Anterior cingulate cortex (tissue), 58 donors: ENCODE measurements around the gene TESMIN.
A peak's percentile ranks its signal among the peaks of the same experiment; 100 is the strongest.

Source experiments
- DNase-seq, 58 donors: peaks; one replicate each; lab custom pipeline; 2025; lab: John Stamatoyannopoulos, UW

TESMIN gene

GRCh38 chr11:68715456-68716122, 35.7 kb downstream of the TESMIN start:
- no peak for DNase-seq

- peak in 14 of 58 donors; percentile 5 to 34 (median 12) for DNase-seq
Measured at GRCh38 chr11:68714060-68714856, 37.1 kb downstream of the TESMIN start.

GRCh38 chr11:68711114-68711513, 40.2 kb downstream of the TESMIN start:
- no peak for DNase-seq

DNA sequence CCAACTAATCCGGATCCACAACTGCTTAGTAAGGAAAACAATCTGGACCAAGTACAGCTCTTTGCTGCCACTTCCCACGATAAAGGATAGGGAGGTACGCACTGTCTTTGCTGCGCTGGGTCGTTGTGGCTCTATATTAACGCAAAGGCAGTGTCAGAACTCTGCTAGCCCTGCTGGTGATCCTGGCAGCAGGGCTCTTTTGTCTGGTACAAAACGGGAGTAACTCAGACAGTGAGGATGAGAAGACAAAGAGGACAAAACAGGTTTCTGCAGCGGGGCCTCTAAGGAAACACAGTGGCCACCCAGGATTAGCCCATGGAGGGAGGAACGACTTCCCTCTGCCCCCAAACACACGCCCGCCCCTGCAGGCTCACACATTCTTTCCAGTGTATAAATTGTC, 40.9 kb downstream of the TESMIN start:
- DNase-seq = no peak

- no peak for DNase-seq
Measured at GRCh38 chr11:68709062-68709461, 42.3 kb downstream of the TESMIN start.

GRCh38 chr11:68707527-68707926, 43.8 kb downstream of the TESMIN start:
- DNase-seq = no peak

DNA sequence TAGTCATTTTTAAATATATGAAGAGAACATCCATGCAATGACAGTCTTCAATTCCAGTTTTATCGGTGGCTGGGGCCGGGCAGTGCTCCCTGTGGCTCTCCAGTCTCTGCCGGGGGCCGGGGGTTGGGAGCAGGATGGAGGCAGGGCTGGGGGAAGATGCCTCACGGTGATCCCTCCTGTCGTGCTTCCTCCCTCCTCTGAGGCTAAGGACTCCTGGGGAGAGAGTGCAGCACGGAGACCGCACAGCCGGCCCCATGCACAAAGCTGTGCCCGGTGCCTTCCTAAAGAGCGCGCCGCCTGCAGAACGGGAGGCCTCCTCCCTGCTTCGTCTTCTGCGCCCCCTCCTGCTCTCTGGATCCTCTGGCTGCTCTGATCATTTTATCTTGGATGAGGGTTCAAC, 46.4 kb downstream of the TESMIN start:
- no peak for DNase-seq

GRCh38 chr11:68698993-68699392, 52.3 kb downstream of the TESMIN start:
- no peak for DNase-seq

DNA sequence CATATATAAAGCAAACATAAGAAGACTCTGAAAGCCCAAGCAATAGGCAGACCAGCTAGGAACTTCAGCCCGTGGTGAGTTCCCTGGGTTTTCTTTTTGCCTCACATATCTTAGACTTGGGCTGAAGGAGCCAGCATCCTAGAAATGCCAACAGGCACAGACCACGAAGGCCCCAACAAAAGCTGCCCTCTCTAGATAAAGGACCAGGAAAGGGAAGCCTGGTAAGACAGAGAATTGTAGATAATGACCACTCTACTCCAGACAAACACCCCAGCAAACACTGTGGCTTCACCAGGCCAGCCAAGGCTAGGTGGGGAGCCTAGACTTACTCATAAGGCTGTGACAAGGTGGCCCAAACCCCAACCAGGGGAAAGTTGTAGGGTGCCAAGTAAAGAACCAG, 55.8 kb downstream of the TESMIN start:
- no peak for DNase-seq

GRCh38 chr11:68694431-68695297, 56.7 kb downstream of the TESMIN start:
- no peak for DNase-seq

DNA sequence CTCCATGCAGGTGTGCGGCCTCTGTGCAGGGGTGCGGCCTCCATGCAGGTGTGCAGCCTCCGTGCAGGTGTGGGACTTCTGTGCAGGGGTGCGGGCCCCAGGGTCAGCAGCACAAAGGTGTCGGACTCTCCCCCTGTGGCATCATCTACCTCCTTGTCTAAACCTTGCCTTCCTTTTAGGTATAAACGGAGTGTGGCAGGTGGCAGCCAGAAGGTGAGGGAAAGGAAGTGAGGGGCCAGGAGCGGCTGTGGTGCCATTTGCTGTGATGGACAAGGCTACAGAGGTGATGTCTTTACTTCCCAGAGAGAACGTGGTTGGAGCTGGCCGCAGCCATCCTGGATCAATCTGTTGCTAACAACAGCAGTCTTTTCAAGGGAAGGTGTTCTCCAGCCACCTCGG, 57.8 kb downstream of the TESMIN start:
- DNase-seq = no peak

DNA sequence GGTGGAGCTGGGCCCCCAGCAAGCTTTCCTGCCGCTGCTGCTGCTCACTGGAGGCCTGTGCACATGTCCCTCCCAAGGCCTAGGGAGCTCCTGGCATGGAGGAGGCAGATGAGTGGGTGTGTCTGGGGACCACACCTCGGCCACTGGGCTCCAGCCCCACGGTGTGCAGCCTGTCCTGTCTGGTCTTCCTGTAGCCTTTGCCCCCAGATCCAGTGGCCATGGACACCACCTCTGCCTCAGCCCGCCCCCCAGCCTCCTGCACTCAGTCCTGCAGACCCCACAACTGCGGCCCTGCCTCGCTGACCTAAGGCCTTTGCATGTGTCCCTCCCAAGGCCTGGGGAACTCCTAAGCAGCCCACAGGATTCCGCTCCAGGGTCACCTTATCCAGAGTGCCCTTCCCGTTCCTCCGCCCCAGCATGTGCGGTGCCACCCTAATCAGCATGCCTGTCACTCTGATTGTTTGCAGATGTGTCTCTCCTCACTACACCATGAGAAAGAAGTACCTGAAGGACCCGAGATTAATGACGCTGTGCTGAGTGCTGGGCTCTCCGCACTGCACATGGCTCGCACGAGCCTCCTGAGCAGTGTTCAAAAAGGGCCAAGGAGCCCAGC, 58.3 kb downstream of the TESMIN start:
- no peak for DNase-seq

- no peak for DNase-seq
Measured at GRCh38 chr11:68692115-68692514, 59.2 kb downstream of the TESMIN start.

- no peak for DNase-seq
Measured at GRCh38 chr11:68691402-68691784, 59.9 kb downstream of the TESMIN start.

DNA sequence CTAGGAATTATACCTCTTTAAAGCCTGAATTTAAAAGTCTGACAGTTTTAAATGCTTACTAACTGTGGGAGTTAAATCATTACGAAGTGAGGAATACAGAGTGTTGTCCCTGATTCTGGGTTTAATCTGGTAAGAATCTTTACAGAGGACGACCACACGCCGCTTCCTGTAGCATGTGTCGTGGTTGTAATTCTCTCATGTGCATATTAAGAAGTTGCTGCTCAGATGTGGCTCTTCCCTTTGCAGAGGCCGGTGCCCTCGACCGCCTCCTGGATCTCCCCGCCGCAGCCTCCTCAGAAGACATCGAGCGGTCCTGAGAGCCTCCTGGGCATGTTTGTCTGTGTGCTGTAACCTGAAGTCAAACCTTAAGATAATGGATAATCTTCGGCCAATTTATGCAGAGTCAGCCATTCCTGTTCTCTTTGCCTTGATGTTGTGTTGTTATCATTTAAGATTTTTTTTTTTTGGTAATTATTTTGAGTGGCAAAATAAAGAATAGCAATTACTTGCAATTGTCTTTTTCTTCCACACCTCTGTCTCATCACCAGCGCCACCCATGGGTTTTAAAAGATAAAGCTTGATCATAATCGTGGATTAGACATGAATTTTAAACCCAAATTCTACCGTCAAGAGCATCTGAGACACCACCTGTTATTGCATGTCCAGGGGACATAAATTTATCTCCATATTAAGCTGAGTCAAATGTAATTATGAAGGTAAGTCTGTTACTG, 60.5 kb downstream of the TESMIN start:
- no peak for DNase-seq

GRCh38 chr11:68689737-68690625, 61.3 kb downstream of the TESMIN start:
- no peak for DNase-seq

DNA sequence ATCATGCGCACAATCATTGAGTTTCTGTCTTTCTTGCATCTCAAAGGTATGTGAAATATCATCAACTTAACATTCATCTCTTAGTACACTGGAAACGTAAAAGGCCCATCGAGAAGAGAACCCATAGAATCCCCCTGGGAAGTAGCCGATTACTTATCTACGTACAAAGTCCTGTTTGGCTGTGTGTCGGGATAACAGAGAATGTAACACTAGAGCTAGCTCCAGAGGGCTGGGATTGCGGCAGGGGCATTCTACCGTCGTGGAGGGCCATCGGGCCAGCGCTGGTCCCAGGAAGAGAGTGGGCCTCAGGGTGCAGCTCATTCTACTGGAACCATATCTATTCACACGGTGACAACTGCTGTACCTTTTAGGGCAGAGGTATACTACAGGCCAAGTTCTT, 62.4 kb downstream of the TESMIN start:
- DNase-seq = no peak

GRCh38 chr11:68687986-68688385, 63.3 kb downstream of the TESMIN start:
- no peak for DNase-seq

DNA sequence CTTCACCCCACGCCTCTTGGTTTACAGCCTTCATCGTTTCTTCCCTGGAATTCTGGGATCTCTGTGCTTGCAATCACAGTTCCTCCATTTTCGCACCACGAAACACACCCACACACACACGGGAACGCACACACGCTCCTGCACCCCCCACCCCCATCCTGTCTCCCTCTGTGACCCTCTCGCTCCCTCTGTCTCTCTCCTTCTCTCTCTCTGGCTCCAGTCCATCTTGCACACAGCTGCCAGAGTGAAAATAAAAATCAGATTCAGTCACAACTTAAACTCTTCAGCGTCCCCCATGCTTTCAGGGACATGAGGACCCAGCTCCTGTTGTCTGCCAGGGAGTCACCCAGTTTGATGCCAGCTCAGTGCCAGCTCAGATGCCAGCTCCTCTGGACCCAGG, 64.0 kb downstream of the TESMIN start:
- DNase-seq = no peak
